A204.1 (cell line): Measurements from ENCODE around the gene MED9.

ENCODE experiments used
- FAIRE-seq: peaks from 2 replicates; lab custom pipeline; 2012; peaks lifted over from hg19 to GRCh38; lab: Jason Lieb, UNC

Gene MED9

GRCh38 chr17:17516941-17517720 is 40.3 kb downstream of the MED9 start:
- FAIRE-seq: no peak

DNA sequence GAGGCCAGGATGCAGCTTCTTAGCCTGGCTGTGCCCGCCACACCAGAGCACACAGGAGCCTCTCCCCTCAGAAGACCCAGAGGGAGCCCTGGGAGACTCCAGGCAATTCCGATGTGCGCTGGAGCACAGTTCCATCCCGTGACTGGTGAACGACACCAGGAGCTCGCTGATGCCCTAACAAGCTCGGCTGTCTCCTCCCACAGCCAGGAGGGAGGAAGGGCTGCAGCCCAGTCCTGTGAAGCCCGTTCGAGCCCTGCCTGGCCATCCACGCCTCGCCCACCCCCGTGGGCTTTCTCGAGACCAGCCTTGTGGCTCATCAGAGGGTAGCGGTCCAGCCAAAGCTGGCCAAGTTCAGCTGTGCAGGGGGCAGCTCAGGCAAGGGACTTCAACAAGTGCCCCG is 41.2 kb downstream of the MED9 start:
- no peak for FAIRE-seq

DNA sequence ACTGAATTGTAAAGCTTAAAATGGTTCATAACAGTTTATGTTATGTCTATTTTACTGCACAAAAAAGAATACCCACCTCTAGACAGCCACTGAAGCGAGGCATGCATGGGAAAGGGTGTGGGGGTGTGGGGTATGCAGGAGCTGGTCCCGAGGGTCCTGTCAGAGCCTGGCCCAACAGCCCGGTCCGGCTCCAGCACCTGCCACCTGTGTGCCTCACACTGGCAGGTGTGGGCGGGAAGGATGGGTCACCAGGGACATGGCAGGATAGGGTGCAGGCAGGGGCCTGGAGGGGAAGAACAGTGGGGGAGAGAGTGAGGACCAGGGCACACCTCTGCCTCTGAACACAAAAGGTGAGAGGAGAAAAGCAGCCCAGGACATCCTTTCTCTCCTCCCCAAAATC is 42.2 kb downstream of the MED9 start:
- FAIRE-seq: no peak

GRCh38 chr17:17519886-17520285 is 43.1 kb downstream of the MED9 start:
- no peak for FAIRE-seq

DNA sequence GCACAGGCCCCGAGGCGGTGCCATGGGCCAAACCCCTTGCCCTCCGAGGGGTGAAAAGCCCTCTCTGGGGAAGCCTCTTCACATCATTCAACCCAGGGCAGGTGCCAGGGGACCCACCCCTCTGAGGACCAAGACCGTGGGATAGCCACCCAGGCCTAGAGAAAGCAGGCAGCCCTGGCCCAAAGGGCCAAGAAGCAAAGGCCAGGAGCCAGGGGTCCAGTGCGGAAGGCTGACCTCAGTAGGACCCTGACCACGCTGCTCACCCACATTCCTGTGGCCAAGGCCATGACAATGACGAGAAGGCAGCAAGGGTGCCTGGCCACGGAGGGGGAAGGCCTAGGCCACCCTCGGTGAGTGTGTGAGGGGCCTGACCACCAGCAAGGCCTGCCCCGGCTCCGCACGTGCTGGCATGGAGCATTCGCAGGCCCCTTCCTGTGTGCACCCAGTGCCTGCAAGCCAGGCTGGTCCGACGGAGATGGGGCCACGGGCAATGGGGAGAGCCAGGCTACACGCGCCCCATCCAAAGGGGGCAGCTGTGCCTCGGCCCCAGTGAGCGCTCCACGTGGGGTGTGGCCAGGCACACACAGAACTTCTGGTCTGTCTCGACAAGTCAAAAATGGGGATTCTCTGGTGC is 43.9 kb downstream of the MED9 start:
- FAIRE-seq: no peak

GRCh38 chr17:17523001-17523730 is 46.4 kb downstream of the MED9 start:
- no peak for FAIRE-seq

DNA sequence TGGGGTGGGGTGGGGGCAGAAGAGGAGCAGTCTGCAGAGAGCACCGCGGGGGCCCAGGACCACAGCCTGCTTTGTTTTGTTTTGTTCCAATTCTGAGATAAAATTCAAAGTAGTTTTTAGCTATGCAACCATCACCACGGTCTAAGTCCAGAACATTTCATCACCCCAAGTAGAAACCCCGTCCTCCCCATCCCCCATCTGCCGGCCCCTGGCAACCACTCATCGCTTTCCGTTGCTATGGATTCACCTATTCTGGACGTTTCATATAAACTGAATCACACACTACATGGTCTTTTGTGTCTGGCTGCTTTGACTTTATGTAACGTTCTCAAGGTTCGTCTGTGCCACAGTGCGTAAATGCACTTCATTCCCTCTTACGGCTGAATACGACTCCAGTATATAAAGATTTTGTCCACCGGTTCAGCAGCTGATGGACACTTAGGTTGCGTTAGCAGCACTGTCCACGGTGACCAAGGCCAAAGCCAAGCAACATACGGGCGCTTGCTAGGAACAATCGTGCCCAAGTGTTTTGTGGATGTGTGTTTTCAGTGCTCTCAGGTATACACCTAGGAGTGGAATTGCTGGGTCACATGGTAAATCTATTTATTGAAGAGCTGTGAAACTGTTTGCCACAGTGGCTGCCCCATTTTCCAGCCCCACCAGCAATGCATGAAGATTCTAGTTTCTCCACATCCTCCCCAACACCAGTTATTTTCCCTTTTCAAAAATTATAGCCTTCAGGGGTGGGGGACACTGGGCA is 47.1 kb downstream of the MED9 start:
- no peak for FAIRE-seq

GRCh38 chr17:17525311-17525710 is 48.5 kb downstream of the MED9 start:
- FAIRE-seq: no peak

GRCh38 chr17:17525956-17526355 is 49.2 kb downstream of the MED9 start:
- no peak for FAIRE-seq

GRCh38 chr17:17526369-17526768 is 49.6 kb downstream of the MED9 start:
- no peak for FAIRE-seq

- FAIRE-seq: no peak
These were observed 50.7 kb downstream of the MED9 start for GRCh38 chr17:17527534-17527933.

DNA sequence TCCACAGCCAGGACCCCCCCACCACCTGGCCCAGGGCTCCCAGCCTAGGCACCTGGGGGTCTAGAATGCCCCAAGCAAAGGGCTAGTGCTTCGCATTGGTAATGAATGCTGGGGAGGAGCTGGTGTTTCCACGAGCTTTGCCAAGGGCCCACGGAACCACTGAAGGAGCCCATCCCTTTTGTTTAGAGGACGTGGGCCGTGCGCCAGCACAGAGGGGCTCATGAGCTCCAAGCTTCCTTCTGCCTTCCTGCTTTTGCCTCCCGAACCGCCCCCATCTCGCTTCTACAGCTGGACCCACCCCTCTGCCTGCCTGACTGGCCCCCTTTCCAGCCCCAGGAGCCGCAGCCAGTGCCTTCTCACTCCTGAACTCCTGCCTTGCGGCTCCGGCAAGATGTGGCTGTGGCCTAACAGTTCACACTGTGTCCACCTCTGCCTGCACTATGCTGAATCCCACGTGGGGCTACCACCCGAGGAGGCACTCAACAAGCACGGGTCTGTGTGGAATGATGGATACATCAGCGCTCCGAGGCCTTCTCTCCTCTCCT is 51.2 kb downstream of the MED9 start:
- no peak for FAIRE-seq

- no peak for FAIRE-seq
These were observed 52.2 kb downstream of the MED9 start for GRCh38 chr17:17528696-17529652.

- FAIRE-seq: no peak
These were observed 54.4 kb downstream of the MED9 start for GRCh38 chr17:17531156-17531555.

- no peak for FAIRE-seq
These were observed 56.2 kb downstream of the MED9 start for GRCh38 chr17:17532991-17533390.

- FAIRE-seq: no peak
These were observed 57.2 kb downstream of the MED9 start for GRCh38 chr17:17533901-17534441.

GRCh38 chr17:17535957-17536356 is 59.2 kb downstream of the MED9 start:
- FAIRE-seq: no peak

DNA sequence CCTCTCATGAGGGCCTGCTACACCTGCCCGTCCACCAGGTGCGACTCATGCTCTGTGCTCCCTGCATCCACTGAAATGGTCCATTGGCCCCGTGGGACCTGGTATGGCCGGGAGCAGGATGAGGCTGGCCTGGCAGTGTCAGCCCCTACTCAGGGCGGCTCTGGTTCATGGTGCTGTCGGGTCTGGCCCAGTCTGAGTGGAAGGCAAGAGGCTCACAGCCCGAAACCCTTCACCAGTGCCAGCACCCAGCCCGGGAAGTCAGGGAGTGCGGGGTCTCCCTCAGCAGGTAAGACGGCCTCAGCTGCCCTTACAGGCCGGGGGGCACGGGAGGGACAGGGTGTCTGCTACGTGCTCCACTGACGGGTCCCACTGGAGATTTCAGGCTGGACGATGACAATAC is 59.9 kb downstream of the MED9 start:
- no peak for FAIRE-seq

- no peak for FAIRE-seq
These were observed 60.7 kb downstream of the MED9 start for GRCh38 chr17:17537311-17538099.
